Measurements from ENCODE around the gene ZNF865.

ZNF865 gene

DNA sequence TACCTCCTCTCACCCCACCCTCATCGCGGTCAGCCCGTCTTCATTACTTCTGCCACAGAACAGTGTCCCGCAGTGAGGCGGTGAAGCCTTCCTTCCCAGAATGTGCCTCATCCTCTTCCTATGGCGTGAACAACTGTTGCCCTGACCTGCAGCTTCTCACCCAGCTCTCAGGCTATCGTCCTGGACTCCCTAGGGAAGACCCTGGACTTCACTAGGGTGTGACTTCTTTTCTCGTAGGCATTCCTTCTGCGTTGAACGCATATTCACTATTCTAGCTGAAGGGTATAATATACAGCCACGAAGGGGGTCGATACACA lies 982 bp downstream of the ZNF865 start:
- no peak for ATAC-seq
- TF ChIP-seq BACH2 (CRISPR knock-in tag; IDR thresholded peaks at IDR 0.05; ENCODE audit: borderline replicate concordance): no peak

DNA sequence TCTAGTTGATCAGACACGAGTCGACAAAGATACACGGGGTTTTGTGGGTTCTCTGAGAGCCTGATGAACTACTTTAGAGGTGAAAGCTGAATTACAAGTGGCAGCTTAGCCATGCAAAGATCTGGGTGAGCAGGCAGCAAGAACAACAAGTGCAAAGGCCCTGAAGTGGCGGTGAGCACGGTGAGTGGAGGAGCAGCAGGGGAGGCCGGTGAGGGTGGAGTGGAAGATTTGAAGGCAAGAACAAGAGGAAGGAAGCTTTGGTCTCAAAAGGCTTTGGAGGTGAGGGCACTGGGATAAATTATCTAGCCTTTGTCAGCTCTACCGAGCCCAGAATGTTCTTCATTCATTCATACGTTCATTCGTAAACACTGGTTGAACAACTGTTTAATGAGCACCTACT lies 1.4 kb downstream of the ZNF865 start:
- TF ChIP-seq, protein P1, sequence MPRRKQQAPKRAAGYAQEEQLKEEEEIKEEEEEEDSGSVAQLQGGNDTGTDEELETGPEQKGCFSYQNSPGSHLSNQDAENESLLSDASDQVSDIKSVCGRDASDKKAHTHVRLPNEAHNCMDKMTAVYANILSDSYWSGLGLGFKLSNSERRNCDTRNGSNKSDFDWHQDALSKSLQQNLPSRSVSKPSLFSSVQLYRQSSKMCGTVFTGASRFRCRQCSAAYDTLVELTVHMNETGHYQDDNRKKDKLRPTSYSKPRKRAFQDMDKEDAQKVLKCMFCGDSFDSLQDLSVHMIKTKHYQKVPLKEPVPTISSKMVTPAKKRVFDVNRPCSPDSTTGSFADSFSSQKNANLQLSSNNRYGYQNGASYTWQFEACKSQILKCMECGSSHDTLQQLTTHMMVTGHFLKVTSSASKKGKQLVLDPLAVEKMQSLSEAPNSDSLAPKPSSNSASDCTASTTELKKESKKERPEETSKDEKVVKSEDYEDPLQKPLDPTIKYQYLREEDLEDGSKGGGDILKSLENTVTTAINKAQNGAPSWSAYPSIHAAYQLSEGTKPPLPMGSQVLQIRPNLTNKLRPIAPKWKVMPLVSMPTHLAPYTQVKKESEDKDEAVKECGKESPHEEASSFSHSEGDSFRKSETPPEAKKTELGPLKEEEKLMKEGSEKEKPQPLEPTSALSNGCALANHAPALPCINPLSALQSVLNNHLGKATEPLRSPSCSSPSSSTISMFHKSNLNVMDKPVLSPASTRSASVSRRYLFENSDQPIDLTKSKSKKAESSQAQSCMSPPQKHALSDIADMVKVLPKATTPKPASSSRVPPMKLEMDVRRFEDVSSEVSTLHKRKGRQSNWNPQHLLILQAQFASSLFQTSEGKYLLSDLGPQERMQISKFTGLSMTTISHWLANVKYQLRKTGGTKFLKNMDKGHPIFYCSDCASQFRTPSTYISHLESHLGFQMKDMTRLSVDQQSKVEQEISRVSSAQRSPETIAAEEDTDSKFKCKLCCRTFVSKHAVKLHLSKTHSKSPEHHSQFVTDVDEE (CRISPR knock-in tag; IDR thresholded peaks at IDR 0.05): no peak
- ATAC-seq: no peak

DNA sequence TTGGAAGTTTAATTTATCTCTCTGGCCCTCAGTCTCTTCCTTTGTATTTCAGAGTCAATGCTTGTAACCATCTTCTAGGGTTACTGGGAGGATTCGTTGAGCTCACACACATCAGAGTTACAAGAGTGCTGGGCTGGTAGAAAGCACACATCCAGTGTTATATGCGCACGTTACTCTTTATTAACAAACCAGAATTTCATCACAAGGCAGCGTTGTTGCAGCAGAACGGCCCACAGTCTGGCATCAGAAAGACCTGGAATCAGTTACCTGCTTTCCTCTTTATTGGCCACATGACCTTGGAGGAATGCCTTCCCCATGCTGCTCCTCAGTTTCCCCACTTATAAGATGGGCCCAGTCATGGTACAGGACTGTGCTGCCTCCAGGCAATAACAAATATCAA lies 3.9 kb downstream of the ZNF865 start:
- no peak for TF ChIP-seq OSR1 (CRISPR knock-in tag; IDR thresholded peaks at IDR 0.05)
- no peak for ATAC-seq

- ATAC-seq: no peak
- no peak for TF ChIP-seq SNAI2 (CRISPR knock-in tag; IDR thresholded peaks at IDR 0.05)
These were observed 6.0 kb downstream of the ZNF865 start for GRCh38 chr19:55611300-55611982.

- no peak for ATAC-seq
- no peak for TF ChIP-seq ZNF565 (CRISPR knock-in tag; conservative IDR thresholded peaks at IDR 0.05; ENCODE audit: low read depth)
- no peak for TF ChIP-seq PATZ1 (CRISPR knock-in tag; IDR thresholded peaks at IDR 0.05; ENCODE audit: borderline replicate concordance)
- TF ChIP-seq OSR1 (CRISPR knock-in tag; IDR thresholded peaks at IDR 0.05): no peak
- no peak for TF ChIP-seq ARNTL (CRISPR knock-in tag; IDR thresholded peaks at IDR 0.05; ENCODE audit: borderline replicate concordance, low read depth)
- no peak for TF ChIP-seq ISL1 (CRISPR knock-in tag; IDR thresholded peaks at IDR 0.05)
- no peak for TF ChIP-seq ZFP3 (CRISPR knock-in tag; IDR thresholded peaks at IDR 0.05)
- TF ChIP-seq PPARA (CRISPR knock-in tag; IDR thresholded peaks at IDR 0.05; ENCODE audit: borderline replicate concordance): no peak
- TF ChIP-seq TOX (CRISPR knock-in tag; IDR thresholded peaks at IDR 0.05; ENCODE audit: borderline replicate concordance): no peak
- TF ChIP-seq BACH2 (CRISPR knock-in tag; IDR thresholded peaks at IDR 0.05; ENCODE audit: borderline replicate concordance): no peak
- no peak for TF ChIP-seq RARB (CRISPR knock-in tag; IDR thresholded peaks at IDR 0.05)
- no peak for TF ChIP-seq TCF4 (CRISPR knock-in tag; IDR thresholded peaks at IDR 0.05; ENCODE audit: borderline replicate concordance)
- TF ChIP-seq CSDC2 (CRISPR knock-in tag; IDR thresholded peaks at IDR 0.05): no peak
- TF ChIP-seq, protein P1 (CRISPR knock-in tag; IDR thresholded peaks at IDR 0.05): no peak
- no peak for TF ChIP-seq ZFP30 (CRISPR knock-in tag; IDR thresholded peaks at IDR 0.05)
- TF ChIP-seq, protein P2, sequence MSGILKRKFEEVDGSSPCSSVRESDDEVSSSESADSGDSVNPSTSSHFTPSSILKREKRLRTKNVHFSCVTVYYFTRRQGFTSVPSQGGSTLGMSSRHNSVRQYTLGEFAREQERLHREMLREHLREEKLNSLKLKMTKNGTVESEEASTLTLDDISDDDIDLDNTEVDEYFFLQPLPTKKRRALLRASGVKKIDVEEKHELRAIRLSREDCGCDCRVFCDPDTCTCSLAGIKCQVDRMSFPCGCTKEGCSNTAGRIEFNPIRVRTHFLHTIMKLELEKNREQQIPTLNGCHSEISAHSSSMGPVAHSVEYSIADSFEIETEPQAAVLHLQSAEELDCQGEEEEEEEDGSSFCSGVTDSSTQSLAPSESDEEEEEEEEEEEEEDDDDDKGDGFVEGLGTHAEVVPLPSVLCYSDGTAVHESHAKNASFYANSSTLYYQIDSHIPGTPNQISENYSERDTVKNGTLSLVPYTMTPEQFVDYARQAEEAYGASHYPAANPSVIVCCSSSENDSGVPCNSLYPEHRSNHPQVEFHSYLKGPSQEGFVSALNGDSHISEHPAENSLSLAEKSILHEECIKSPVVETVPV (CRISPR knock-in tag; IDR thresholded peaks at IDR 0.05): no peak
- TF ChIP-seq, protein P3, sequence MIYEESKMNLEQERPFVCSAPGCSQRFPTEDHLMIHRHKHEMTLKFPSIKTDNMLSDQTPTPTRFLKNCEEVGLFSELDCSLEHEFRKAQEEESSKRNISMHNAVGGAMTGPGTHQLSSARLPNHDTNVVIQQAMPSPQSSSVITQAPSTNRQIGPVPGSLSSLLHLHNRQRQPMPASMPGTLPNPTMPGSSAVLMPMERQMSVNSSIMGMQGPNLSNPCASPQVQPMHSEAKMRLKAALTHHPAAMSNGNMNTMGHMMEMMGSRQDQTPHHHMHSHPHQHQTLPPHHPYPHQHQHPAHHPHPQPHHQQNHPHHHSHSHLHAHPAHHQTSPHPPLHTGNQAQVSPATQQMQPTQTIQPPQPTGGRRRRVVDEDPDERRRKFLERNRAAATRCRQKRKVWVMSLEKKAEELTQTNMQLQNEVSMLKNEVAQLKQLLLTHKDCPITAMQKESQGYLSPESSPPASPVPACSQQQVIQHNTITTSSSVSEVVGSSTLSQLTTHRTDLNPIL (CRISPR knock-in tag; IDR thresholded peaks at IDR 0.05; ENCODE audit: low read depth): no peak
- no peak for TF ChIP-seq ZNF70 (CRISPR knock-in tag; IDR thresholded peaks at IDR 0.05)
- no peak for TF ChIP-seq SNAI2 (CRISPR knock-in tag; IDR thresholded peaks at IDR 0.05)
- no peak for TF ChIP-seq ZC3H10 (CRISPR knock-in tag; IDR thresholded peaks at IDR 0.05)
- TF ChIP-seq ZNF8 (CRISPR knock-in tag; IDR thresholded peaks at IDR 0.05): no peak
These were observed 6.7 kb downstream of the ZNF865 start for GRCh38 chr19:55611983-55612645.
